K562 (cell line): ENCODE results near the gene ZNF785. TPM values are rescaled to one million over a fixed set of nuclear protein-coding genes. Genes with fewer than 3 reads are reported as not detected.
A peak's percentile ranks its signal among the peaks of the same experiment; 100 is the strongest.

Experiments
- FOXP1 ChIP-seq: sonication (generic); formaldehyde crosslinking; IDR thresholded peaks from 2 replicates; pipeline ENCODE4 v1.8.0; 2022; ENCODE audit warnings: mild to moderate bottlenecking, missing genetic modification reagents
- HDAC1 ChIP-seq, 2 experiments: fragments of 450-650 bp; IDR thresholded peaks; 2 replicates each; pipeline ENCODE4 v1.6.1; 2016 to 2017; ENCODE audit warnings: inconsistent platforms in 1 of 2, mild to moderate bottlenecking in 1 of 2, moderate library complexity in 1 of 2
- HDAC8 ChIP-seq: fragments of 450-650 bp; IDR thresholded peaks from 2 replicates; pipeline ENCODE4 v1.6.1; 2016; ENCODE audit warnings: mild to moderate bottlenecking, missing genetic modification characterization, moderate library complexity, missing compliant biosample characterization
- HNRNPLL ChIP-seq: fragments of 200-400 bp; formaldehyde crosslinking; IDR thresholded peaks from 2 replicates; pipeline ENCODE4 v1.6.1; 2017; ENCODE audit warnings: low read length, low read depth, mild to moderate bottlenecking; ENCODE audit not compliant: poor library complexity, severe bottlenecking
- MYNN ChIP-seq, 2 experiments: sonication (generic); formaldehyde crosslinking in 1 of 2; IDR thresholded peaks; 2 replicates each; pipeline versions ENCODE4 v1.5.0 to v1.6.1; 2016 to 2020; ENCODE audit warnings: antibody characterized with exemption in 1 of 2, missing genetic modification reagents in 1 of 2
- POLR2G ChIP-seq: fragments of 200-400 bp; formaldehyde crosslinking; IDR thresholded peaks from 2 replicates; pipeline ENCODE4 v1.6.1; 2017; ENCODE audit warnings: low read depth, mild to moderate bottlenecking, antibody characterized with exemption, low read length, moderate library complexity
- RAD21 ChIP-seq, 2 experiments: fragments of 250-450 bp in 1 of 2; fragments of 450-650 bp in 1 of 2; sonication (Bioruptor Pico) in 1 of 2; formaldehyde crosslinking in 1 of 2; IDR thresholded peaks in 1 of 2; conservative IDR thresholded peaks in 1 of 2; 2 replicates each; pipeline versions ENCODE4 v1.4.0 to v1.8.0; 2020 to 2022; ENCODE audit warnings: mild to moderate bottlenecking in 2 of 2, moderate library complexity in 1 of 2
- TEAD1 ChIP-seq, 2 experiments: fragments of 450-650 bp in 1 of 2; sonication (generic) in 1 of 2; formaldehyde crosslinking; IDR thresholded peaks; 2 replicates each; pipeline versions ENCODE4 v1.4.0 to v1.8.0; 2020 to 2022; ENCODE audit warnings: mild to moderate bottlenecking in 2 of 2, missing genetic modification reagents in 1 of 2
- polyA plus RNA-seq, 8 experiments: library from polyadenylated mRNA; depleted of rRNA in 4 of 8; stranded (reverse) in 5 of 8; unstranded in 3 of 8; fragments of >200 nt; fragmentation: Nextera tagmentation in 2 of 8; fragmentation: Illumina TruSeq in 1 of 8; extraction: Ambion mirVana in 2 of 8; extraction: Trizol in 1 of 8; gene quantifications; 2 replicates each; pipeline versions ENCODE4 v1.2.1 to v1.2.3, GENCODE V29; 2011 to 2014; ENCODE audit warnings: inconsistent platforms in 1 of 8, missing spikeins in 1 of 8
- total RNA-seq, 7 experiments: library from RNA; depleted of rRNA in 6 of 7; stranded (reverse); fragments of >200 nt in 6 of 7; fragmentation: Illumina TruSeq in 2 of 7; extraction: Trizol in 2 of 7; gene quantifications; 2 replicates each; pipeline versions ENCODE4 v1.2.1 to v1.2.3, GENCODE V29; 2011 to 2021; ENCODE audit warnings: low replicate concordance in 1 of 7
- TF ChIP-seq, protein P1 (sequence below): fragments of 450-650 bp; IDR thresholded peaks from 2 replicates; pipeline ENCODE4 v1.6.1; 2016; ENCODE audit warnings: low read depth, mild to moderate bottlenecking, moderate library complexity
- TF ChIP-seq, protein P2 (sequence below): fragments of 250-450 bp; sonication (Bioruptor Pico); IDR thresholded peaks from 2 replicates; pipeline ENCODE4 v1.9.0; 2021; ENCODE audit warnings: mild to moderate bottlenecking, inconsistent platforms
- TF ChIP-seq, protein P3 (sequence below): sonication (generic); formaldehyde crosslinking; IDR thresholded peaks from 2 replicates; pipeline ENCODE4 v1.8.0; 2022; ENCODE audit warnings: missing genetic modification reagents, mild to moderate bottlenecking, moderate library complexity, borderline replicate concordance
- TF ChIP-seq, protein P4 (sequence below): fragments of 450-650 bp; IDR thresholded peaks from 2 replicates; pipeline ENCODE4 v1.6.1; 2016; ENCODE audit warnings: borderline replicate concordance
- TF ChIP-seq, protein P5 (sequence below): fragments of 450-650 bp; formaldehyde crosslinking; IDR thresholded peaks from 2 replicates; pipeline ENCODE4 v1.4.0; 2020; ENCODE audit warnings: mild to moderate bottlenecking, mixed read lengths
- TF ChIP-seq, protein P6 (sequence below), 2 experiments: IDR thresholded peaks; 2 replicates each; pipeline ENCODE4 v1.6.1; 2012; ENCODE audit warnings: improper control_type of control experiment in 2 of 2, low read depth in 2 of 2, low read length in 2 of 2, borderline replicate concordance in 1 of 2

ZNF785 gene
- total and polyA plus RNA-seq, 9 of the 15 experiments (the other 6 are each of a cell fraction or from before 2014, with no cell fraction given) = 0.64 to 11.0 (median 6.4) TPM

DNA sequence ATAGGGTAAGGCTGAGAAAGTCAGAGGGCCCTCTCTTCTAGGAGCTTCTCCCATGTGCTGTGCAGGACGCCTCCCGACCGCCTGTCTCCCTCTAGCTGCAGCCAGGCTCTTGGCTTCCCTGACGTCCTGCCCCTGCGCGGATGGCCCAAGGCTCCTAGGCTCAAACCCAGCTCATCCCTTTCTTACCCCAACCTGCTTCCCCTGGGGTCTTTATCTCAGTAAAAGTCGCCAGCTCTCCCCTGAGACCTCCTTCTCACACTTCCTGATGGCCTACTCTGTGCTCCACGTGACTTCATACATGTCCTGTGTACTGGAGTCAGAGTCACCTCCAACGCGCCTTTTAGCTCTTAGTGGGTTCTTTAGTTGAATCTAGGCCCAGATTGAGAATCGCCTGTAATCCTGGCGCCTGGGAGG, 49.7 kb downstream of the ZNF785 start (continued):
- TF ChIP-seq, protein P1, sequence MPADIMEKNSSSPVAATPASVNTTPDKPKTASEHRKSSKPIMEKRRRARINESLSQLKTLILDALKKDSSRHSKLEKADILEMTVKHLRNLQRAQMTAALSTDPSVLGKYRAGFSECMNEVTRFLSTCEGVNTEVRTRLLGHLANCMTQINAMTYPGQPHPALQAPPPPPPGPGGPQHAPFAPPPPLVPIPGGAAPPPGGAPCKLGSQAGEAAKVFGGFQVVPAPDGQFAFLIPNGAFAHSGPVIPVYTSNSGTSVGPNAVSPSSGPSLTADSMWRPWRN = no peak
- TF ChIP-seq FOXP1 (CRISPR knock-in tag) (peak; percentile 85; the same call in 1 of the 2 replicates), HDAC8 (tag) (0 out of 2 replicates have a peak, but pooled peaks have one; percentile 25), HNRNPLL (peak; percentile 46), POLR2G (peak; percentile 75), TEAD1 (CRISPR knock-in tag; IDR thresholded peaks at IDR 0.05) (peak in 1 of 2 experiments; percentile 12; a peak in 2 of 4 replicates), MYNN (IDR thresholded peaks at IDR 0.05) (peak; percentile 24; the same call in 1 of the 2 replicates), MYNN (CRISPR knock-in tag; IDR thresholded peaks at IDR 0.05) (no peak), HDAC1 (IDR thresholded peaks at IDR 0.05) (peak in 1 of 2 experiments; percentile 57; a peak in 1 of 4 replicates), RAD21 (CRISPR knock-in tag; conservative IDR thresholded peaks at IDR 0.05 in 1 of 2, IDR thresholded peaks at IDR 0.05 in 1 of 2) (peak; percentile 64 to 74)
- TF ChIP-seq, protein P2, sequence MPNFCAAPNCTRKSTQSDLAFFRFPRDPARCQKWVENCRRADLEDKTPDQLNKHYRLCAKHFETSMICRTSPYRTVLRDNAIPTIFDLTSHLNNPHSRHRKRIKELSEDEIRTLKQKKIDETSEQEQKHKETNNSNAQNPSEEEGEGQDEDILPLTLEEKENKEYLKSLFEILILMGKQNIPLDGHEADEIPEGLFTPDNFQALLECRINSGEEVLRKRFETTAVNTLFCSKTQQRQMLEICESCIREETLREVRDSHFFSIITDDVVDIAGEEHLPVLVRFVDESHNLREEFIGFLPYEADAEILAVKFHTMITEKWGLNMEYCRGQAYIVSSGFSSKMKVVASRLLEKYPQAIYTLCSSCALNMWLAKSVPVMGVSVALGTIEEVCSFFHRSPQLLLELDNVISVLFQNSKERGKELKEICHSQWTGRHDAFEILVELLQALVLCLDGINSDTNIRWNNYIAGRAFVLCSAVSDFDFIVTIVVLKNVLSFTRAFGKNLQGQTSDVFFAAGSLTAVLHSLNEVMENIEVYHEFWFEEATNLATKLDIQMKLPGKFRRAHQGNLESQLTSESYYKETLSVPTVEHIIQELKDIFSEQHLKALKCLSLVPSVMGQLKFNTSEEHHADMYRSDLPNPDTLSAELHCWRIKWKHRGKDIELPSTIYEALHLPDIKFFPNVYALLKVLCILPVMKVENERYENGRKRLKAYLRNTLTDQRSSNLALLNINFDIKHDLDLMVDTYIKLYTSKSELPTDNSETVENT (CRISPR knock-in tag) = 0 out of 2 replicates have a peak, but pooled peaks have one; percentile 39
- TF ChIP-seq, protein P3, sequence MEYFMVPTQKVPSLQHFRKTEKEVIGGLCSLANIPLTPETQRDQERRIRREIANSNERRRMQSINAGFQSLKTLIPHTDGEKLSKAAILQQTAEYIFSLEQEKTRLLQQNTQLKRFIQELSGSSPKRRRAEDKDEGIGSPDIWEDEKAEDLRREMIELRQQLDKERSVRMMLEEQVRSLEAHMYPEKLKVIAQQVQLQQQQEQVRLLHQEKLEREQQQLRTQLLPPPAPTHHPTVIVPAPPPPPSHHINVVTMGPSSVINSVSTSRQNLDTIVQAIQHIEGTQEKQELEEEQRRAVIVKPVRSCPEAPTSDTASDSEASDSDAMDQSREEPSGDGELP (CRISPR knock-in tag) = peak; percentile 45; the same call in 1 of the 2 replicates
- TF ChIP-seq, protein P4, sequence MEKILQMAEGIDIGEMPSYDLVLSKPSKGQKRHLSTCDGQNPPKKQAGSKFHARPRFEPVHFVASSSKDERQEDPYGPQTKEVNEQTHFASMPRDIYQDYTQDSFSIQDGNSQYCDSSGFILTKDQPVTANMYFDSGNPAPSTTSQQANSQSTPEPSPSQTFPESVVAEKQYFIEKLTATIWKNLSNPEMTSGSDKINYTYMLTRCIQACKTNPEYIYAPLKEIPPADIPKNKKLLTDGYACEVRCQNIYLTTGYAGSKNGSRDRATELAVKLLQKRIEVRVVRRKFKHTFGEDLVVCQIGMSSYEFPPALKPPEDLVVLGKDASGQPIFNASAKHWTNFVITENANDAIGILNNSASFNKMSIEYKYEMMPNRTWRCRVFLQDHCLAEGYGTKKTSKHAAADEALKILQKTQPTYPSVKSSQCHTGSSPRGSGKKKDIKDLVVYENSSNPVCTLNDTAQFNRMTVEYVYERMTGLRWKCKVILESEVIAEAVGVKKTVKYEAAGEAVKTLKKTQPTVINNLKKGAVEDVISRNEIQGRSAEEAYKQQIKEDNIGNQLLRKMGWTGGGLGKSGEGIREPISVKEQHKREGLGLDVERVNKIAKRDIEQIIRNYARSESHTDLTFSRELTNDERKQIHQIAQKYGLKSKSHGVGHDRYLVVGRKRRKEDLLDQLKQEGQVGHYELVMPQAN = 0 out of 2 replicates have a peak, but pooled peaks have one; percentile 8
- TF ChIP-seq, protein P5, sequence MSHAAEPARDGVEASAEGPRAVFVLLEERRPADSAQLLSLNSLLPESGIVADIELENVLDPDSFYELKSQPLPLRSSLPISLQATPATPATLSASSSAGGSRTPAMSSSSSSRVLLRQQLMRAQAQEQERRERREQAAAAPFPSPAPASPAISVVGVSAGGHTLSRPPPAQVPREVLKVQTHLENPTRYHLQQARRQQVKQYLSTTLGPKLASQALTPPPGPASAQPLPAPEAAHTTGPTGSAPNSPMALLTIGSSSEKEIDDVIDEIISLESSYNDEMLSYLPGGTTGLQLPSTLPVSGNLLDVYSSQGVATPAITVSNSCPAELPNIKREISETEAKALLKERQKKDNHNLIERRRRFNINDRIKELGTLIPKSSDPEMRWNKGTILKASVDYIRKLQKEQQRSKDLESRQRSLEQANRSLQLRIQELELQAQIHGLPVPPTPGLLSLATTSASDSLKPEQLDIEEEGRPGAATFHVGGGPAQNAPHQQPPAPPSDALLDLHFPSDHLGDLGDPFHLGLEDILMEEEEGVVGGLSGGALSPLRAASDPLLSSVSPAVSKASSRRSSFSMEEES (CRISPR knock-in tag) = peak; percentile 40; the same call in 1 of the 2 replicates
- TF ChIP-seq, protein P6, sequence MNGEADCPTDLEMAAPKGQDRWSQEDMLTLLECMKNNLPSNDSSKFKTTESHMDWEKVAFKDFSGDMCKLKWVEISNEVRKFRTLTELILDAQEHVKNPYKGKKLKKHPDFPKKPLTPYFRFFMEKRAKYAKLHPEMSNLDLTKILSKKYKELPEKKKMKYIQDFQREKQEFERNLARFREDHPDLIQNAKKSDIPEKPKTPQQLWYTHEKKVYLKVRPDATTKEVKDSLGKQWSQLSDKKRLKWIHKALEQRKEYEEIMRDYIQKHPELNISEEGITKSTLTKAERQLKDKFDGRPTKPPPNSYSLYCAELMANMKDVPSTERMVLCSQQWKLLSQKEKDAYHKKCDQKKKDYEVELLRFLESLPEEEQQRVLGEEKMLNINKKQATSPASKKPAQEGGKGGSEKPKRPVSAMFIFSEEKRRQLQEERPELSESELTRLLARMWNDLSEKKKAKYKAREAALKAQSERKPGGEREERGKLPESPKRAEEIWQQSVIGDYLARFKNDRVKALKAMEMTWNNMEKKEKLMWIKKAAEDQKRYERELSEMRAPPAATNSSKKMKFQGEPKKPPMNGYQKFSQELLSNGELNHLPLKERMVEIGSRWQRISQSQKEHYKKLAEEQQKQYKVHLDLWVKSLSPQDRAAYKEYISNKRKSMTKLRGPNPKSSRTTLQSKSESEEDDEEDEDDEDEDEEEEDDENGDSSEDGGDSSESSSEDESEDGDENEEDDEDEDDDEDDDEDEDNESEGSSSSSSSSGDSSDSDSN (IDR thresholded peaks at IDR 0.05; ENCODE audit: borderline replicate concordance in 1 of 2, low read depth in 2 of 2, low read length in 2 of 2) = 0 out of 4 replicates have a peak, but pooled peaks of 1 of the 2 experiments have one; percentile 48
